ENCODE data around the gene BUD31. TPM values are rescaled to one million over a fixed set of nuclear protein-coding genes. Genes with fewer than 3 reads are reported as not detected.

The BUD31 gene
- total and polyA plus RNA-seq, 2 of the 13 experiments (the other 11 are each of a cell fraction or from before 2014, with no cell fraction given), result 35.1 to 79.1 TPM

DNA sequence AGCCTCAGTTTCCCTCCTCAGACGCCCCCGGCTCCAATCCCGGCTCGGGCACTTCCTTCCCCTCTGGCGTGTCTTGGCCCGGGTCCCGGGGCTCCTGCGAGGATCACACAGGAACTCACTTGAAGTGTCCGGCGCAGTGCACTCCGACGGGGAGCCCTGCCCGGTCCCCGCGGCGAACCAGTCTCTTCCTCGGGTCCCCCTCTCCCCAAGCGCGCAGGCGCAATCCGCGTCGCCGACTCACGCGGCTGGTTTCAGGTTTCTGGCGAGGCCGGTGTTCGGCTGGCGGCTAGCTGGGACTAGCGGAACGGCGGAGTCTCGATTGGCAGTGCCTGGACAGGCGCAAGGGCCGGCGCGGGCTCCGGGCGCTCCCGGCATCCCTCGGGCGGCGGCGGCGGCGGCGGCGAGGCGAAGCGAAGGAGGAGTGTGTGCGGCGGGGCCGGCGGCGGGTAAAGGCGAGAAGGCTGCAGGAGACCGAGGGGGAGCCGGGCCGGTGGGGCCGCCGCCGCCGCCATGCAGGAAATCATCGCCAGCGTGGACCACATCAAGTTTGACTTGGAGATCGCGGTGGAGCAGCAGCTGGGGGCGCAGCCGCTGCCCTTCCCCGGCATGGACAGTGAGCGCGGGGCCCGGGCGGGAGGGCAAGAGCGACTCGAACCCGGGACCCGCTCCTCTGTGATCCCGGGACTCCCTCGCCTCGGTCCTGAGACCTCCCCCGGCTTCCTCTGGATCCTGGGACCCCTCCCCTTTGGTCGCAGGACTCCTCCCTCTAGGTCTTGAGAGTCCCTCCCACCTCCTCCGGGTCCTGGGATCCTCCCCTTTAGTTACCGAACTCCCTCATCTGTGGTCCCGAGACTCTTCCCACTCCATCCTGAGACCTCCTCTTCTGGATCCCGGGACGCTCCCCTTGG lies 30.1 kb downstream of the BUD31 start, which contains the start of the genes CPSF4 and PTCD1 (continued):
- TF ChIP-seq, protein P1, sequence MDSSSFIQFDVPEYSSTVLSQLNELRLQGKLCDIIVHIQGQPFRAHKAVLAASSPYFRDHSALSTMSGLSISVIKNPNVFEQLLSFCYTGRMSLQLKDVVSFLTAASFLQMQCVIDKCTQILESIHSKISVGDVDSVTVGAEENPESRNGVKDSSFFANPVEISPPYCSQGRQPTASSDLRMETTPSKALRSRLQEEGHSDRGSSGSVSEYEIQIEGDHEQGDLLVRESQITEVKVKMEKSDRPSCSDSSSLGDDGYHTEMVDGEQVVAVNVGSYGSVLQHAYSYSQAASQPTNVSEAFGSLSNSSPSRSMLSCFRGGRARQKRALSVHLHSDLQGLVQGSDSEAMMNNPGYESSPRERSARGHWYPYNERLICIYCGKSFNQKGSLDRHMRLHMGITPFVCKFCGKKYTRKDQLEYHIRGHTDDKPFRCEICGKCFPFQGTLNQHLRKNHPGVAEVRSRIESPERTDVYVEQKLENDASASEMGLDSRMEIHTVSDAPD (CRISPR knock-in tag; IDR thresholded peaks at IDR 0.05), result no peak
- TF ChIP-seq ZFY (CRISPR knock-in tag; IDR thresholded peaks at IDR 0.05), result peak; percentile 79
- 0 out of 2 replicates have a peak, but pooled peaks have one; percentile 65 for TF ChIP-seq ZBTB42 (CRISPR knock-in tag; IDR thresholded peaks at IDR 0.05)
- peak; percentile 73; the same call in 1 of the 2 replicates for TF ChIP-seq AKAP8 (CRISPR knock-in tag; IDR thresholded peaks at IDR 0.05)
- TF ChIP-seq ZNF317 (CRISPR knock-in tag; IDR thresholded peaks at IDR 0.05), result peak; percentile 70
- TF ChIP-seq PAX8 (CRISPR knock-in tag; IDR thresholded peaks at IDR 0.05; ENCODE audit: borderline replicate concordance), result 0 out of 2 replicates have a peak, but pooled peaks have one; percentile 21
- TF ChIP-seq ZNF382 (CRISPR knock-in tag; IDR thresholded peaks at IDR 0.05; ENCODE audit: borderline replicate concordance), result no peak
- no peak for TF ChIP-seq ZNF562 (CRISPR knock-in tag; IDR thresholded peaks at IDR 0.05; ENCODE audit: borderline replicate concordance)
- peak; percentile 66; the same call in 1 of the 2 replicates for TF ChIP-seq MIXL1 (CRISPR knock-in tag; IDR thresholded peaks at IDR 0.05)
- peak; percentile 42 for TF ChIP-seq ZNF883 (CRISPR knock-in tag; IDR thresholded peaks at IDR 0.05; ENCODE audit: not compliant biosample characterization)
- peak; percentile 93 for TF ChIP-seq ZBTB38 (CRISPR knock-in tag; IDR thresholded peaks at IDR 0.05)
- no peak for TF ChIP-seq FOXJ3 (CRISPR knock-in tag; IDR thresholded peaks at IDR 0.05; ENCODE audit: borderline replicate concordance)
- TF ChIP-seq RBFOX2 (IDR thresholded peaks at IDR 0.05; ENCODE audit: low read depth, low read length), result peak; percentile 91
- peak; percentile 82 for TF ChIP-seq NR2C2 (CRISPR knock-in tag; IDR thresholded peaks at IDR 0.05; ENCODE audit: borderline replicate concordance)
- TF ChIP-seq ZNF10 (CRISPR knock-in tag; IDR thresholded peaks at IDR 0.05; ENCODE audit: borderline replicate concordance, low read depth), result no peak
- TF ChIP-seq SYNCRIP (IDR thresholded peaks at IDR 0.05; ENCODE audit: insufficient read depth, low read depth, low read length), result no peak
- TF ChIP-seq, protein P2, sequence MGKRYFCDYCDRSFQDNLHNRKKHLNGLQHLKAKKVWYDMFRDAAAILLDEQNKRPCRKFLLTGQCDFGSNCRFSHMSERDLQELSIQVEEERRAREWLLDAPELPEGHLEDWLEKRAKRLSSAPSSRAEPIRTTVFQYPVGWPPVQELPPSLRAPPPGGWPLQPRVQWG (CRISPR knock-in tag; IDR thresholded peaks at IDR 0.05; ENCODE audit: borderline replicate concordance, low read depth), result no peak
- TF ChIP-seq, protein P3, sequence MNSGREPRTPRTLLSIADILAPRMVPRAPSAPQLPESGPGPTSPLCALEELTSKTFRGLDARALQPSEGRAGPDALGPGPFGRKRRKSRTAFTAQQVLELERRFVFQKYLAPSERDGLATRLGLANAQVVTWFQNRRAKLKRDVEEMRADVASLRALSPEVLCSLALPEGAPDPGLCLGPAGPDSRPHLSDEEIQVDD (CRISPR knock-in tag; IDR thresholded peaks at IDR 0.05; ENCODE audit: borderline replicate concordance), result no peak
- TF ChIP-seq NFYC (CRISPR knock-in tag; IDR thresholded peaks at IDR 0.05), result 0 out of 2 replicates have a peak, but pooled peaks have one; percentile 29
- TF ChIP-seq, protein P4, sequence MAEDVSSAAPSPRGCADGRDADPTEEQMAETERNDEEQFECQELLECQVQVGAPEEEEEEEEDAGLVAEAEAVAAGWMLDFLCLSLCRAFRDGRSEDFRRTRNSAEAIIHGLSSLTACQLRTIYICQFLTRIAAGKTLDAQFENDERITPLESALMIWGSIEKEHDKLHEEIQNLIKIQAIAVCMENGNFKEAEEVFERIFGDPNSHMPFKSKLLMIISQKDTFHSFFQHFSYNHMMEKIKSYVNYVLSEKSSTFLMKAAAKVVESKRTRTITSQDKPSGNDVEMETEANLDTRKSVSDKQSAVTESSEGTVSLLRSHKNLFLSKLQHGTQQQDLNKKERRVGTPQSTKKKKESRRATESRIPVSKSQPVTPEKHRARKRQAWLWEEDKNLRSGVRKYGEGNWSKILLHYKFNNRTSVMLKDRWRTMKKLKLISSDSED (CRISPR knock-in tag; IDR thresholded peaks at IDR 0.05), result no peak
- TF ChIP-seq NONO (IDR thresholded peaks at IDR 0.05), result no peak
- peak; percentile 97 for TF ChIP-seq NONO (CRISPR knock-in tag; conservative IDR thresholded peaks at IDR 0.05)
- TF ChIP-seq ZNF121 (CRISPR knock-in tag; IDR thresholded peaks at IDR 0.05), result 0 out of 2 replicates have a peak, but pooled peaks have one; percentile 15

Data from HepG2 (cell line).